Duodenal mucosa (tissue), 2 donors: ENCODE measurements around the gene GATAD2A.

Source experiments
- H3K27ac ChIP-seq: one replicate; pipeline ENCODE4 v1.7.0; 2013; ENCODE audit warnings: low read depth, low read length
- H3K27me3 ChIP-seq, 2 donors: one replicate each; pipeline ENCODE4 v1.7.0; 2013; ENCODE audit warnings: low read length in 2 of 2, control low read depth in 1 of 2; ENCODE audit not compliant: insufficient read depth in 2 of 2, control insufficient read depth in 1 of 2
- H3K36me3 ChIP-seq, 2 donors: one replicate each; pipeline ENCODE4 v1.7.0; 2013; ENCODE audit warnings: low read length in 2 of 2, control low read depth in 1 of 2; ENCODE audit not compliant: insufficient read depth in 2 of 2, control insufficient read depth in 1 of 2
- H3K4me1 ChIP-seq, 2 donors: one replicate each; pipeline ENCODE4 v1.7.0; 2013; ENCODE audit warnings: low read length in 2 of 2, control low read depth in 1 of 2; ENCODE audit not compliant: insufficient read depth in 2 of 2, control insufficient read depth in 1 of 2
- H3K4me3 ChIP-seq, 2 donors: one replicate each; pipeline ENCODE4 v1.7.0; 2013; ENCODE audit warnings: low read length in 2 of 2, low read depth in 1 of 2
- H3K9ac ChIP-seq, 2 donors: one replicate each; pipeline ENCODE4 v1.7.0; 2013; ENCODE audit warnings: low read length in 2 of 2, low read depth in 1 of 2
- H3K9me3 ChIP-seq, 2 donors: one replicate each; pipeline ENCODE4 v1.7.0; 2013; ENCODE audit warnings: low read length in 2 of 2, control low read depth in 1 of 2; ENCODE audit not compliant: control insufficient read depth in 1 of 2

Gene GATAD2A

GRCh38 chr19:19433666-19434213 is 28.3 kb downstream of the GATAD2A start:
- Histone ChIP-seq H3K27ac (no peak overlapping the region), H3K9ac (no peak overlapping the region), H3K27me3 (no peaks in the 10 kb centered on the region), H3K4me3 (no peak overlapping the region), H3K36me3 (peaks cover 3 to 12% of the 10 kb centered on the region in 2 donors), H3K4me1 (peaks cover under 1 to 6% of the 10 kb centered on the region in 2 donors), H3K9me3 (no peaks in the 10 kb centered on the region)

DNA sequence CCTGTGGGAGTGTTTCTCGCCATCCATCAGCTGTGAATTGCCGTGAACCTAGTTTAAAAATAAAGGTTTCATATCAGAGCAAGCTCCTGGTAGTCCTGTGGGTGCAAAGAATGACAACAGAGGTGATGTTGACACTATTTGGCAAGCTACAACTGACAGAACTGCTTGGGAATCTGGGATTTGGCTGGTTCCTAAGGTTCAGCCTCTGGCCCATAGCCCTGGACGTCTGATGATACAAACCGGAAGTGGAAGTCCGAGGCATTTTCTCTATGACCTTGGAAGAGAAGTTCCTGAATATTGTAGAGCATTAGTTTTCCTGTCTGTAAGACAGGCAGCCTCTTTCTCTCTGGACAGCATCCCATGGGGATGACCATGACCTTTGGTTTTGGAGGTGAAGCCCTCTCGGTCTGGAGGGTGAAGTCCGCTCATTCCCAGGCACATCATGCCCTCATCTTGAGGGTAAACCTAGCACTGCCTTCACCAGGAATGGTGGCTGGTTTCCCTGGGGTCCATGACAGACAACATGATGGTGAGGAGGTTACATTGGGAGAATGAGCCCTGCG is 29.1 kb downstream of the GATAD2A start:
- no peaks in the 10 kb centered on the region for H3K27me3 ChIP-seq
- no peak overlapping the region for H3K27ac ChIP-seq
- H3K36me3 ChIP-seq, result peaks cover 3 to 17% of the 10 kb centered on the region in 2 donors
- no peaks in the 10 kb centered on the region for H3K9me3 ChIP-seq
- H3K4me3 ChIP-seq, result no peak overlapping the region
- peaks cover 6% of the 10 kb centered on the region in 2 donors for H3K4me1 ChIP-seq
- H3K9ac ChIP-seq, result no peak overlapping the region

- Histone ChIP-seq H3K36me3 (peaks cover 0 to 17% of the 10 kb centered on the region in 2 donors), H3K27ac (no peak overlapping the region), H3K4me3 (no peak overlapping the region), H3K9me3 (no peaks in the 10 kb centered on the region), H3K9ac (no peak overlapping the region), H3K4me1 (peaks cover 6% of the 10 kb centered on the region in 2 donors), H3K27me3 (no peaks in the 10 kb centered on the region)
Observed at GRCh38 chr19:19436137-19436691, 30.7 kb downstream of the GATAD2A start.

DNA sequence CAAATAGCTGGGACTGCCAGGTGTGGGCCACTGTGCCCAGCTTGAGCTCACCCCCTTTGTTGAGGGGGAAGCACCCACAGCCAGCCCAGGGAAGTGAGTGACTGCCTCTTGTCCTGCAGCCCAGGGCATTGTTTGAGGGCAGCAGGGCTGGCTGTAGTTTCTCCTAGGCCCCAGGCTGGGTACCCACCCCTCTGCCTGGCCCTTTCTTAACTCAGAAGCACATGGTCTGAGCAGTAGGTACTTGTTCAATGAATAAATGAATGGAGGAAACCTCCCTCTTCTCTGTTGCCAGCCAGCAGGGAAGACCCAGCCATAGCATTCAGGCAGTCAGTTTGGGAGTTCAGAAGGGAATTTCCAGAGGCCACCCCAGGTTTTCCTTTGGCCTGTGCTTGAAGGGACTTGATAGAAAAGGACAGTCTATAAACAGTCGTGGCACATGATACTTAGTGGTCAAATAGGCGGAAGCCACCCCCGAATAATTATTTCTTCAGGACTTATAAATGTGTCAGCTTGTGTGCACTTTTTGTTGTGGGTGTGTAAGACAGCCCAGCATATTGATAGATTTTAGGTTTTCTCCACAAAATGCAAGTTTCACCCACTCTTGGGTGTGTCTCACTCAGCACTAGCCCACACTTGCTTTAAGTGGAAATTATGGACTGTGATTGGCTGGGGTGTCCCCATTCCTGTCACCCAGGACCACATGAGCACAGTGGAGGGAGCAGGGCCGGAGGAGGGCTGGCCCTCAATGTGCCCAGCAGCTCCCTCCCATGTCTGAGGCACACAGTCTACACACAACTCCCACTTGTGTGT is 33.1 kb downstream of the GATAD2A start:
- no peaks in the 10 kb centered on the region for H3K27me3 ChIP-seq
- no peak overlapping the region for H3K27ac ChIP-seq
- H3K36me3 ChIP-seq, result peaks cover 0 to 17% of the 10 kb centered on the region in 2 donors
- peaks cover 4 to 6% of the 10 kb centered on the region in 2 donors for H3K4me1 ChIP-seq
- no peak overlapping the region for H3K4me3 ChIP-seq
- no peaks in the 10 kb centered on the region for H3K9me3 ChIP-seq
- H3K9ac ChIP-seq, result no peak overlapping the region

GRCh38 chr19:19439176-19439482 is 33.7 kb downstream of the GATAD2A start:
- peaks cover 0 to 17% of the 10 kb centered on the region in 2 donors for H3K36me3 ChIP-seq
- no peaks in the 10 kb centered on the region for H3K27me3 ChIP-seq
- H3K4me3 ChIP-seq, result no peak overlapping the region
- no peak overlapping the region for H3K27ac ChIP-seq
- no peak overlapping the region for H3K9ac ChIP-seq
- peaks cover 4 to 6% of the 10 kb centered on the region in 2 donors for H3K4me1 ChIP-seq
- H3K9me3 ChIP-seq, result no peaks in the 10 kb centered on the region

- no peaks in the 10 kb centered on the region for H3K27me3 ChIP-seq
- no peaks in the 10 kb centered on the region for H3K9me3 ChIP-seq
- no peak overlapping the region for H3K9ac ChIP-seq
- H3K4me1 ChIP-seq, result peaks cover 19 to 21% of the 10 kb centered on the region in 2 donors
- no peak overlapping the region for H3K4me3 ChIP-seq
- H3K27ac ChIP-seq, result no peak overlapping the region
- peaks cover 0 to 7% of the 10 kb centered on the region in 2 donors for H3K36me3 ChIP-seq
Observed at GRCh38 chr19:19443283-19443682, 37.8 kb downstream of the GATAD2A start.

GRCh38 chr19:19443902-19444680 is 38.6 kb downstream of the GATAD2A start:
- no peak overlapping the region for H3K4me3 ChIP-seq
- H3K36me3 ChIP-seq, result peaks cover 0 to 4% of the 10 kb centered on the region in 2 donors
- H3K4me1 ChIP-seq, result peaks cover 15 to 21% of the 10 kb centered on the region in 2 donors
- no peaks in the 10 kb centered on the region for H3K27me3 ChIP-seq
- no peak overlapping the region for H3K9ac ChIP-seq
- H3K27ac ChIP-seq, result no peak overlapping the region
- H3K9me3 ChIP-seq, result no peaks in the 10 kb centered on the region

- H3K27me3 ChIP-seq, result no peaks in the 10 kb centered on the region
- H3K36me3 ChIP-seq, result peaks cover 0 to 3% of the 10 kb centered on the region in 2 donors
- H3K4me1 ChIP-seq, result peaks cover 13 to 21% of the 10 kb centered on the region in 2 donors
- no peak overlapping the region for H3K27ac ChIP-seq
- no peaks in the 10 kb centered on the region for H3K9me3 ChIP-seq
- H3K4me3 ChIP-seq, result no peak overlapping the region
- H3K9ac ChIP-seq, result no peak overlapping the region
Observed at GRCh38 chr19:19444681-19445155, 39.2 kb downstream of the GATAD2A start.

DNA sequence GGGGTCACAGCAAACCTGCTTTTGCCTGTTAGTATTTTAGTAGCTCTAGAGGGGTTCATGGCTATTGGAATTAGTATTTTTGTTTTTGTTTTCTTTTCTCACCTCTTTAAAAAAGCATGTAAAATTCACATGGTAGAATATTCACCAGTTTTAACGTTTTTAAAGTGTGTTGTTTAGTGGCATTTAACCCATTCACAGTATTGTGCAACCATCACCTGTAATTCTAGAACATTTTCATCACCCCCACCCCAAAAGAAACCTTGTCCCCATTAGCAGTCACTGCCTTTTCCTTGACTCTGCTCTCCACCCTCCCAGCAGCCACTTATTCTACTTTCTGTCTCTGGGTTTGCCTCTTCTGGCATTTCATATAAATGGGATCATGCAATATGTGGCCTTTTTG is 39.8 kb downstream of the GATAD2A start:
- Histone ChIP-seq H3K9me3 (no peaks in the 10 kb centered on the region), H3K4me1 (peaks cover 13 to 21% of the 10 kb centered on the region in 2 donors), H3K27ac (no peak overlapping the region), H3K9ac (no peak overlapping the region), H3K27me3 (no peaks in the 10 kb centered on the region), H3K36me3 (peaks cover 0 to 3% of the 10 kb centered on the region in 2 donors), H3K4me3 (no peak overlapping the region)
